GM04504 (cell line): ENCODE measurements around the gene SCFD2.
"Not testable (repeated sequence)": the region's sequence is repeated elsewhere in the genome, so short reads cannot be mapped to it uniquely, and the experiment has no call there.

Source experiments
- DNase-seq: peaks from one replicate; pipeline ENCODE4 v3.0.0-alpha.2; 2012; ENCODE audit warnings: low read depth

The SCFD2 gene

DNA sequence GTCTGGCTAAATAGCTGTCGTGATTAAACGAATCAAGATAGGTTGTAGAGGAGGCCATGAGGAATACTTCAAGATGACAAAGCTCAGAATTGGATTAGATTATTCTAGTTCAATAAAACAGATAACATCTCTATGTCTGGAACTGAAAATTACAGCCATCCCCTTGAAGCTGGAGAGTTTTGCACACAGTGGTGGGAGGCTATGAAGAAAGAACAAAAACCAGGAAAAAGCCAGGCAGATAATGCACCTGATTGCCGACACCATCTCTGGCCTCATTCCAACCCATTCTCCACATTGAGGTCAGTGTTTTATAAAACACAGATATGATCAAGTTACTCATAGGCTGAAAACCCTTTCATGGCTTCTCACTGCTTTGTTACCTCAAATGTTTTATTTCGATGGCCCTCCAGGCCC, 315.5 kb downstream of the SCFD2 start:
- no peak for DNase-seq

DNA sequence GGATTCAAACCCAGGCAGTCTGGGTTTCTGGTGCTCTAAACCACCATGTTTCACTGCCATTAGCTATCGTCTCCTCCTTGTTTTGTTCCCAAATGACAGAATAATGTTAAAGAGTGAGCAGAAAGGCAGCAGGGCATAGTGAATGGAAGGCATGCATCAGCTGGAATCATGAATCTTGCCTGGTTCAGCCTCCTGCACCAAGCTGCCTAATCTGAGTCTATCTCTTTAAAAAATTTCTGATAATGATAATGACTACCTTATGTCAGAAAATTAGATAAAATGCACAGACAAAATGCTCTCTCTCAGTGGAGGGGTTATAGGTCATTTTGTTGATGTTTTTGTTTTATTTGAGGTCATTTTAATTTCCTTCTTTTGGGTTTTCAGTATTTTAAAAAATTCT, 316.3 kb downstream of the SCFD2 start:
- no peak for DNase-seq

DNA sequence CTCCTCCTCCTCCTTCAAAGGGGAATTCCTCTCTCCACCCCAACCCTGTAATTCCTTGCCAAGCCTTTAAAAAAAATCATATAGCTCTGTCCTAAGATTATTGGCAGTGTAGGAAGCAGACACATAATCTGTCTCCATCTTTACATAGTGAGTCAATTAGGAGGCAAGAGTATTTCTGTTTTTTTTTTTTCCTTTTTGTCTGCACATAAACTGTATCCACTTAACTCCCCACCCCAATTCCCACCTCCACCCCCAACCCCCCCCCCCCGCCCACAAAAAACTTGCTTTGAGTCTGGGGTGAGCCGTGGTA, 321.3 kb downstream of the SCFD2 start:
- DNase-seq = no peak

DNA sequence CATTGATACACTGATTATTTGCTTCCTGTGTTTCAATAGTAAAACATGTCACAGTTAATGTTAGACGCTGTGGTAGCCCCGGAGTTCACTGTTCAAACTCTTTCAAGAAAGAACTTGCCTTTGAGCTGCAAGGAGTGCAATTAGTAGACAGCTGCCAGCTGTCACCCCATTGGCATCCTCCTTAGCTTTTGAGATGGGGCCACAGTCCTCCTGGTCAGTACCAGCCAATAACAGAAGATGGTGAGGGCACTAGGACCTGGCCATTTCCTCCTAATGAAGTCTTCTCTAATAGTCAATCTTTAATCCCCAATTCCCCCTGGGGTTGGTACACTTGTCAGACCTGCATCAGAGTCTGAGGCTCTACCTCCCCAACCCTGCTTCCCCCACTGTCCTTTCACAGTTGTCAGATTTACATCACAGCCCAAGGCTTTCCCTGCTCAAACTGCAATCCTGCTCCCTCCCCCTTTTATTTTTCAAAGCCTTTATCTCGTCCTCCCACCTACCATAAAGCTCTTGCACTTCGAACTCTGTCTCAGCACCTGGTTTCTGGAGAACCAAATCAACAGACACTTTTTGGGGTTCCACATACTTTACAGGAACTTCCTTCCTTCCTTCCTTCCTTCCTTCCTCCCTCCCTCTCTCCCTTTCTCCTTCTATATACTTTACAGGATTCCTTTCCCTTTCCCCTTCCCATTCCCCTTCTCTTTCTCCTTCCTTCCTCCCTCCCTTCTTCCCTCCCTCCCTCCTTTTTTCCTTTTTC, 321.8 kb downstream of the SCFD2 start:
- no peak for DNase-seq

DNA sequence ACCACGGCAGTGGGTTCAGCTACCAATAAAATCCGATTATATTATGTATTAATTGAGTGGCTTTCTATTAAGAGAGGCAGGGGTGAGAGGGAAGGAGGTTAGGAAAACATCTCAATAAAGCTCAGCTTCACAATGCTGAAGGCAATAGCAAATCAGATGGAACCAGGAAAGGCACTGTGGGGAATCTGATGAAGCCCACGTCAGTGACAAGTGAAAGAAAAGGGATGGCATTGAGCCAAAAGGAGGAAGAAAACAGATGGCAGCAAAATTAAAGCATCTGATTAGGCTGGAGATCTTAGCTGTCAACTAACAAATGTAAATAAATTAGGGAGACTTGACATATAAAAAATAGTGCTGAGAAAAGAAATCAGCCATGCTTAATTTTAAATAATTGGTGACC, 322.8 kb downstream of the SCFD2 start:
- DNase-seq = no peak

DNA sequence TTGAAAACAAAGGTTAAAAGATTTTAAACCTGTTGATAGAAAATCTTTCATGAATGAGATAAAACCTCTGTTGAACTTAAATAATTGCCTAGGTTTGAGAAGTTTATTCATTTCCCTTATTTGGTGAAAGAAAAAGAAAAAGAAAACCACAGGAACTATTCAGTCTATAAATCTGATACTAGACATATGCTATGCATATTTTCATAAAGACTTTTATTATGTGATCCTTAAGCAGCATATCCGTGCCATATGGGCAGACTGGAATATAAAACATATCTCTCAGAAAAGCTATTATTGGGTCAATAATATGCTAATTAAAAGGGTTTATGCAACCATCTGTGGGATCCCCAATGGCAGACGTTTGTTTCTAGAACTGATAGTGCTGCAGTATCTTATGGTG, 325.0 kb downstream of the SCFD2 start:
- DNase-seq = no peak

DNA sequence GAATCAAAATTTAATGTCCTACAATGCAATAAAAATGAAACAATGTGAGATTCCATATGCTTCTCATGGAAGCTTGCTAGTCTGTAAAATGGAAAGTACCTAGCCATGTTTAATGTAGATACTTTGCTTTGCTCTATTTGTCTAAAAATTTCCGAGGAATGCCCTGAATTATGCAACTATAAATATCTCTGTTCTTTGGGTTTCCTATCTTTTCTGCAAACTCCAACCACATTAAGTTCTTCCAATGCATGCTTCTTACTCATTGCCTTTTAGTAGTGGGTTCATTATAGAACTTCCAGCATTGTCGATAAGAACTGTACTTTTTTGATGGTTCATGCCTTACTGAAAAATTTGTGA, 325.4 kb downstream of the SCFD2 start:
- no peak for DNase-seq

DNA sequence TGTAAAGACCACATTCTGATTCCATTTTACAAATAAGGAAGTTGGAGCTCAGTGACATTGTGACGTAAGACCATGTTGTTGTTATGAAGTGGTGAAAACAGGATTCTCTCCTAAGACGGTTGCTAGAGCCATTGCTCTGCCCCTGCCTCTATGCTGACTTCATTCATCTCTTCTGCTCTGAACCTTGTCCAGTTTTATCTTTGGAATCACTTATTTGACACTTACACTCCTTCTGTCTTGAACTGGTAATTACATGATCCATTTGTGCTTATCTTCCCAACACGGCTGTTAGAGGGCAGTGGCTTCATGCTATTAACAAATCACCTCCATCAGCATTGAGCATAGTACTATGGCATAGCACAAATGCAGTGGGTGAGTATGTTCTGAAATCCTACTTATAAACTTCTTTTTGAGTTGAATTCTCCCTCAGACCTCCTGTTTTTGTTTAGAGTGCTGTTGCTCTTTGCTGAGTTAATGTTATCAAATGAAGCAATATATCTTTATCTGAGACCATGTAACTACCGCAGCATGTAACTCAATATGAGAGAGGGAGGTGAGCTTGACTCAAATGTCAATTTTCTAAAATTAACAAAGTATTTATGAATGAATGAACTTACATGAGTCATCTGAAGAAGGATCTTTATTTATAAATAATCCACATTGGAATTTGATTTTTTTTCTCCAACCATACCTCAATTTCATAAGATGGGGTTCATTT, 326.0 kb downstream of the SCFD2 start:
- DNase-seq = no peak

DNA sequence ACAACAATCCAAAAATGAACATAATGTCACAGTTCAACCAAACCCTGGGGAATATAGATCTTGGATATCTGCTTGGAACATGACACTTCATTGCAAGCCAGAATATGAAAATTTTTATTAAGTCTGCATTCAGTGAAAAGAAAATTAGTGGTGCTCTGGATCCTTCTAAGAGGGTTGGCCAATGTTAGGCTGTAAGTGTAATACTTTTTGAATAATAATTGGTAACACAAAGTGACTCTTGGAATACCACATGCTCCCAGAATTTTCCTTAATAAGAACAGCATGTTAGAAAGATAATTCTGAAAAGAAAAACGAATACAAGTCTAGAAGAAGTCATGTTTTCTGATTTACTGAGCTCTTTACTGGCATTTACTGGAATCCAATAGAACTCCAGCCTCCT, 328.0 kb downstream of the SCFD2 start:
- no peak for DNase-seq

DNA sequence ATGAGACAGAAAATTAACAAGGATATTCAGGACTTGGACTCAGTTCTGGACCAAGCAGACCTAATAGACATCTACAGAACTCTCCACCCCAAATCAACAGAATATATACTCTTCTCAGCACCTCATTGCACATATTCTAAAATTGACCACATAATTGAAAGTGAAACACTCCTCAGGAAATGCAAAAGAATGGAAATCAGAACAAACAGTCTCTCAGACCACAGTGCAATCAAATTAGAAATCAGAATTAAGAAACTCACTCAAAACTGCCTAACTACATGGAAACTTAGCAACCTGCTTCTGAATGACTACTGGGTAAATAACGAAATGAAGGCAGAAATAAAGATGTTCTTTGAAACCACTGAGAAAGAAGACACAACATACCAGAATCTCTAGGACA, 333.0 kb downstream of the SCFD2 start:
- not testable (repeated sequence) for DNase-seq

DNA sequence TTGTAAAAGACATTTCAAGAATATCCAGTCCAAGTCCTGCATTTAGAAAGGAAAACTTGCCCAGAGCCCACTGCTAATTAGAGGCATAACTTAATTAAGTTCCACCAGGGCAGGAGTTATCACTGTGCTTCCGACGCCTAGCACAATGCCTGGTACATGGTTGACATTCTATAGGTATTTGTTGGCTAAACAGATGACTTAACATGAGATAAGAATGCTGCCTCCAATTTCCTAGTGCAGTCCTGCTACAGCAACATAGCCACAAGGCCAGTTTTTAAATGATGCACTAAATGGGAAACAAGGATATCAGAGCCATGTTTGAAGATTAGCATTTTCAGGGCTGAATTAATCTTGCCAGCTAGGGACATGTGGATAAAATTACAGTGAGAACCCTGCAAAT, 339.6 kb downstream of the SCFD2 start:
- DNase-seq = no peak

DNA sequence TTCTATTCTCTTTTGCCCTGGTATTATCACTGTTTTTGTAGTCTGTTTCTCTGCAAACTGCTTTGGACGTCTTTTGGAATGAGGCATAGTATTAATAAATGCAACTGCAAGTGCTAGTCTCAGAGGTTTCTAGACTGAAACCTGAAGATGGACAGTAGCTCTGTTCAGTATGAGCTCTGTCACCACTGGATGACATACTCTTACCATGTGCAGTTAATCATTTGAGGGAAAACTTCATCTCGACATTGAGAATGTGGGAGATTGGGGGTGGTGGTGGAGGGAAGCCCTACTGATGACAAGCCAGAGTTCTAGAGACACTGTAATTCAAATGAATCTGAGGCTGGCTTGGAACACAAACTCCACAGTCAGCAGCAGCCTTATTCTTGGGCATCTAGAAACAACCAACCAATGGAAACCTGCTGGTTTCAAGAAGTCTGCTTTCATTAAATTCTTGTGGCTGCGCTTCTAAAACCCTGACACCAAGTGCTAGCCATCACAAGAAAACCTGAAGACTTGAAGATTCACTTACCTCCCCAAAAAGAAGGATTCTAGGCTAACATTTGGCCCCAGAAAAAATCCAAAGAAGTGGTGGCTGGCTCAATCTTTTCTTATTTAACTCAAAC, 342.1 kb downstream of the SCFD2 start:
- no peak for DNase-seq

DNA sequence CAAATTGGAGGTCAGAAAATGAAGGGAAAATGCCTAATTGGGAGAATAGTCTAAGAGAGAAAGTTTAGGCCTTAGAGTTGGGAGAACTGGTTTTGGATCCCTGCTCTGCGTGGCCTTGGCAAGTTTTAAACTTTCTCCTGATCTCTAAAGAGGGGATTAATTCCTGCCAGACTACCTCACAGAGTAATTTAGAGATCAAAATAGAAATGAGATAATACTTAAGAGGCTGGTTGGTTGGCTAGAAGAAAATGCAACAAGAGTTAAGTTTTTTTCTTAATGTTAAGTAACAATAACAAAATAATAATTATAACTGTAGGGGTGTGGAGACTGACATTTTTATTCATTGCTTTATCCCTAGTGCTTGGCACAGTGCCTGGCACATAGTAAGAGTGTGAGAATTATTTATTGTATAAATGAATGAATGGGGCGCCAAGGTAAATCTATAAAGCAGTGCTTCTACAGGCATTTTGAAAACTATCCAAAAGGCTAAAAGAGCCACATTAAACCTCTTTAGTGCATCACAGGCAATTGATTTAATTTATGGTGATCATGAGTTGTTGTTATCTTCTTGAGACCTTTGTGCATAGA, 343.3 kb downstream of the SCFD2 start:
- DNase-seq = no peak

DNA sequence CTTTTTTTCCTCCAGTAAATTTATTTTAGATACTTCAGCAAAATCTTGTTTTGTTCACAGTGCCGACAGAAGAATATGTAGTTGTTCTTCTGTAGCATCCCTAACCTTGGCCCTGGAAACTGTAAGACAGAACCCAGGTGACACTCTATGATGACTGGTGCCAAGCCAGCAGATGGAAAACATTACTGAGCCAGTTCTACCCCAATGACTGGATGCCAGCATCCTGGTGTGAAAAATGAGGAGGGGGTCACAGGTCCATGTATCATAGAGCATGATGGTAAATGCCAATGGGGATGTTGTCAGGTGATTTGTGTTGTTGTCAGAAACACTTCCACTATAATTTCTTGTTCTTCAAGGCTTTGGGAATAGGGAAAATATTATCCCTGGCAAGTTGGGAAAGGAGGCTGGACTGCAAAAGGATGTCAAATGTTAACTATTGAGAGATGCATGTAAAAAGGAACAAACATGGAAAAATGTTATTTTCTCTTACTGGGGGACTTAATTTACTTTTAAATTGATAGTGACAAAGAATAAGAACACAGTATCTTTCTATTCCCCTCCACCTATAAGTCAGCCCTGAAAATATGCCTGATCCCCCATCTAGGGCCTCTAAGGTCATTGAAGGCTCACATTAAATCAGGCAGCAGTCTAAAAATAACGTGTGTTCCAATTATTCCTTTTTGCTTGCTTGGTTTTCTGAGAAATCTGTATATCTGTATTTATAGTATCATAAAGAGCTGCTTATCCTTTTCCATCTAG, 343.9 kb downstream of the SCFD2 start:
- no peak for DNase-seq

DNA sequence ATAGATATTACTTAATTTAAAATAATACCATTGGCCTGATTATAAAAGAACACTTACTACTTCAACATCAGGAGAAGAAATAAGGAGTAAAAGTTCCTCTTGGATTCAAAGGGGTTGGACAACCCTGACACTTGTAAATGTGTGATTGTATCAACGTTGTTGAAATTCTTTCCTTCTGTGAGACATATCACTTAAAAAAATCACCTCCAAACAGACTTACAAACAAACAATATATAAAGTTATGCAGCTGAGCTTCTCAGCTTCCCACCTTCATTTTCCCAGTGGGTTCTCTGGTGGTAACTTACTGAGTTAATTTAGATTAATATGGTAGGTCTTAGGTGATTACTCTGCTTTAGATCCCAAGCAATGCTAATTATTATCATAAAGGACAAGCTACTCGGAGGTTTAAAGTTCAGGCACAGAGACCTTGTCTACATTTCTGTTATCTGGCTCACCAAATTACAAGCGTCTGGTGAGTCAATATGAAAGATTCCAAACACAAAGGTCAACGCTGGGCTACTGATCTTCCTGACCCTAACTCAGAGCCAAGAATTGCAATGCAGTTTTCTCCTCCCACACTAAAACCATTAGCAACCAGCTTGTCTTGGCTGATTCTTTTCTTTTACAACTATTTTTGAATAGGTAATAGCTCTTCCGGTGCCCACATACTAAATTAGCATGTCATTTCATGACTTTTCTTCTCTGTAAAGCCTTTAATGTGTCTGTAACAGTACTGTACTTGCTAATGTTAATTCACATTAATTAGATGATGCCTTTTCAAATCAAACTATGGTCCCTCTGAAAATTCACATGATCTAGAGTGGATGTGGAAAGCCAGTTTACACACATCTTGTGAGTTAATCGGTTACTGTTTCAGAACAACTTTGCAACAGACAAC, 346.1 kb downstream of the SCFD2 start:
- peak; percentile 54 for DNase-seq

DNA sequence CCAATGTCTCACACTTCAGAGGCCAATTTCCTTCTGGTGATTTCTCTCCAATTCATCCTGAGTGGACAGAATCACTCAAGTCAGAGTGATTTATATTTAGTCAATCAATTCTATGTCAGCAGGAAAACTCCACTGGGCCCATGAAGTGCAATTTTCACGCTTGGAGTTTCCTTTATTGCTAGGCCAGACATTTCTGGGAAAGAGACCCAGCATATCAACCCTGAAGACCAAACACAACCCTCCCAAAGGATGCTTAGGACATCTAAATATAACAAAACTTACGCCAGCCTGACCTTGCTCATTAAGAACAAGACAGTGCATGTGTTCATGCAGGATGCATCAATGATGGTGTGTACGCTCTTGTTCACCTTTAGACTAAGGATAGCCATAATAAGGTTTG, 347.4 kb downstream of the SCFD2 start:
- DNase-seq = no peak

DNA sequence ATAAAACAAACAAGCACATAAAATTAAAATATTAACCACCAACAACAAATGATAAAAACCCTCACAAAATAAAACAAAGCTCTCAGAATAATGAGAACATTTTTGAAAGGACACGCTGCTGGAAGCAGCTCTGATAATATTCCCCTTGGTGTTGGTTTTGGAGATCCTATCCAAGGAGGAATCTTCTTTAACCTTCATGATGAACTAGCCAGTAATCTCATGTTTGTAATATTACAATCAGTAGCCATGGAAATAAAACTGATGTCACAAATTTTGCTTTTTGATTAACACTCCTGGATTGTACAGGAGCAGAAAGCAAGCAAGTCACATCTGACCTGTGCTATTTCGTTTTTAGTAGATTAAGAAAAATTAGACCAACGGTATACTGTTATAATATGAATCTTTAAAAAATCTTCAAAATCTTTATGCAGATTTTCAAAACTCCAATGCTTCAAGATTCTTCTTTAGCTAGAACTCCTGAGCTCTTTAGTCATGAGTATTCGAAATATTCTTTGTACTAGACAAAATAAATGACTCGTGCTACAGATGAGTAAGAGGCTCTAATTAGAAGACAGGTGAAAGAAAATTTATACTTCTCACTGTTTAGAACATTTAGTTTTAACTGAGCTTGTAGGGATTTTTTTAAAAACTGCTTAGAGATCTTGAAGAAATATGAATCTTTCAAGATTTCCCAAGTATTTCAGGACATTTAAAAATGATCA, 349.6 kb downstream of the SCFD2 start:
- DNase-seq = no peak

DNA sequence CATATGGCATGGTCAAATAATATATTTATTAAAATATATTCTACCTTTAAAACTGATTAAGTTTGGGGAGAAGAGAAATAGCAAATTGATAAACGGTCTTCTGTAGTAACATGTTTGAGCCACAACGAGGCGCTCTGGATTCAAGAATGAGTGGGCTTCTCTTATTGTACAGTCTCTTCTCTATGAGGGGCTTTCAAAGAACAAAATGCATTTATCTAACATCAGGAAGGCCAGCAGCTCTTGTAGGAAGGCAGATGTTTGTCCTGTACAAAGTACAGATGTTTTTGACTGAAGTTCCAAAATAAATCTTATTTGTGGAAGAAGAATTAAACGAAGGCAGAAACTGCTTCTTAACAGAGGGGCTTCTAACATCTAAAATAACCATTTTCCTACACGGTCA, 350.2 kb downstream of the SCFD2 start:
- peak; percentile 28 for DNase-seq

DNA sequence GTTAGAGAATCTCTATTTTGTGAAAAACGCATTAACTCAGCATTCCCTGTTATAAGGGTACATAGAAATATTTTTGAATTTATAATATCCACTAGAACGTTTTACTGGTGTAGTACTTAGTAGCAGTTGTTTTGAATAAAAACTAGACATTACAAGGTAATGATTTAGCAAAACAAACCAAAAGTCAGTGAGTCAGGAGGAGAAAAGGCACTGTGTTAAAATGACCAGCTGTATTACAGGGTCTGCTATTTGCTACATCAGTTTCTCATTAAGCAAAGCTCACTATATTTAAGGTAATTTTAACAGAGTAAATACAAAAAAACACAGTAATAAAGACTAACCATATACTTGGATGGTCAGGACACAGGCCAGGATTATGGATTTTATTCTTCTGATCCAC, 351.0 kb downstream of the SCFD2 start:
- DNase-seq = no peak

DNA sequence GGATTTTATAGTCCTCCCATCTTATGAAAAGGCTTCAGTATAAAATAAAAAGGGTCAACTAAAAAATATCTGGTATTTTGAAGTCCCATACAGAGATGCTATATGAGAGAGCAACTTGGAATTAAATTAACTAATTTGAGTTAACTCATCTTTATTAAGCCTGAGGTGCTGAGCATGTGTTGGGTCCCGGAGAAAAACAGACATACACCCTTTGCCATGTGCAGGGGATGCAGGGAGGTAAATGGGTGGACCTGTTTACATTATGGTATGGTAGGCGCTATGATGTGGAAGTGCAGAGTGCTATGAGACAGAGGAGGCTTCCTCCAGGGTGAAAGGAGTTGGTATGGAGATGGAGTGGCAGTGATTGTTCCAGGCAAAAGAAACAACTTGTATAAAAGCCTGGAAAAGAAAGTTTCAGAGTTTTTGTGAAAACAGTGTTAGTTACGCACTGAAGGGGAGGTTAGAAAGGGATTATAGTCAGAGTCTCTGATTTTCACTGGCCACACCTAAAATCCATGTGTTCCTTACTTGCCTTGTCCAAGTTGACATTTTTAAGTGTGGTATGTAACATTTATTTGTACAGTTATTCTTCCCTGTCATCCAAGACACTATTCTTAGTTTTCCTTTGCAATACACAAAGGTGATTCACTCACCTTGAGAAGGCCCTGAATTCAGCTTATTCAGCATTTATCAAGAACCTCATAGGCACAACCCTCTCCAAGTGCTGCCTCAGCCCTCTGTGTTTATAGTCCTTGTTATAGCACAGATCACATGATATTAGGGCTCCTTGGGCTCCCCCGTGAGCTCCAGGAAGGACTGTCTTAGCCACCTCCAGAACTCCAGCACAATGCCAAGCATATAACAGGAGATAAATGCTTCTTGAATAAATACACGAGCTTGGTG, 351.7 kb downstream of the SCFD2 start:
- DNase-seq = no peak
